KOPT-K1 (cell line): ENCODE measurements around the gene NDUFA13.

ENCODE experiments used
- H3K27ac ChIP-seq: fragments of 200-600 bp; sonication (generic); 2 replicates; pipeline ENCODE4 v1.5.1; 2016; ENCODE audit warnings: antibody characterized with exemption, mild to moderate bottlenecking, low read depth, low read length; ENCODE audit not compliant: poor library complexity, severe bottlenecking
- H3K36me3 ChIP-seq: fragments of 200-600 bp; sonication (generic); 2 replicates; pipeline ENCODE4 v1.5.1; 2017; ENCODE audit warnings: antibody characterized with exemption, mild to moderate bottlenecking, low read length, moderate library complexity; ENCODE audit not compliant: insufficient read depth
- H3K9me3 ChIP-seq: fragments of 200-600 bp; sonication (generic); 2 replicates; pipeline ENCODE4 v1.5.1; 2017; ENCODE audit warnings: antibody characterized with exemption, low read length, mild to moderate bottlenecking; ENCODE audit not compliant: insufficient read depth, poor library complexity, severe bottlenecking

Gene NDUFA13

GRCh38 chr19:19542507-19542906 is 26.5 kb downstream of the NDUFA13 start:
- Histone ChIP-seq H3K27ac (no peak overlapping the region), H3K36me3 (no peaks in the 10 kb centered on the region), H3K9me3 (no peaks in the 10 kb centered on the region)

- H3K36me3 ChIP-seq, result no peaks in the 10 kb centered on the region
- no peaks in the 10 kb centered on the region for H3K9me3 ChIP-seq
- no peak overlapping the region for H3K27ac ChIP-seq
Measured at GRCh38 chr19:19543101-19543500, 27.1 kb downstream of the NDUFA13 start.

GRCh38 chr19:19543640-19544039 is 27.6 kb downstream of the NDUFA13 start:
- Histone ChIP-seq H3K9me3 (no peaks in the 10 kb centered on the region), H3K27ac (no peak overlapping the region), H3K36me3 (no peaks in the 10 kb centered on the region)

GRCh38 chr19:19544257-19544953 is 28.4 kb downstream of the NDUFA13 start:
- H3K36me3 ChIP-seq, result no peaks in the 10 kb centered on the region
- no peaks in the 10 kb centered on the region for H3K9me3 ChIP-seq
- H3K27ac ChIP-seq, result no peak overlapping the region

- H3K9me3 ChIP-seq, result no peaks in the 10 kb centered on the region
- no peak overlapping the region for H3K27ac ChIP-seq
- no peaks in the 10 kb centered on the region for H3K36me3 ChIP-seq
Measured at GRCh38 chr19:19544954-19545591, 29.0 kb downstream of the NDUFA13 start.

- Histone ChIP-seq H3K36me3 (no peaks in the 10 kb centered on the region), H3K9me3 (no peaks in the 10 kb centered on the region), H3K27ac (no peak overlapping the region)
Measured at GRCh38 chr19:19545707-19546106, 29.7 kb downstream of the NDUFA13 start.

GRCh38 chr19:19546751-19547162 is 30.7 kb downstream of the NDUFA13 start:
- Histone ChIP-seq H3K36me3 (no peaks in the 10 kb centered on the region), H3K27ac (no peak overlapping the region), H3K9me3 (no peaks in the 10 kb centered on the region)

- no peaks in the 10 kb centered on the region for H3K36me3 ChIP-seq
- H3K27ac ChIP-seq, result no peak overlapping the region
- H3K9me3 ChIP-seq, result no peaks in the 10 kb centered on the region
Measured at GRCh38 chr19:19547674-19548336, 31.8 kb downstream of the NDUFA13 start.

GRCh38 chr19:19548915-19549759 is 33.1 kb downstream of the NDUFA13 start:
- Histone ChIP-seq H3K36me3 (no peaks in the 10 kb centered on the region), H3K9me3 (no peaks in the 10 kb centered on the region), H3K27ac (no peak overlapping the region)

- Histone ChIP-seq H3K27ac (no peak overlapping the region), H3K36me3 (no peaks in the 10 kb centered on the region), H3K9me3 (no peaks in the 10 kb centered on the region)
Measured at GRCh38 chr19:19549804-19550464, 33.9 kb downstream of the NDUFA13 start.

GRCh38 chr19:19550485-19550929 is 34.5 kb downstream of the NDUFA13 start:
- Histone ChIP-seq H3K27ac (no peak overlapping the region), H3K36me3 (no peaks in the 10 kb centered on the region), H3K9me3 (no peaks in the 10 kb centered on the region)

GRCh38 chr19:19550972-19551852 is 35.2 kb downstream of the NDUFA13 start:
- Histone ChIP-seq H3K9me3 (no peaks in the 10 kb centered on the region), H3K27ac (no peak overlapping the region), H3K36me3 (no peaks in the 10 kb centered on the region)

GRCh38 chr19:19551853-19552192 is 35.8 kb downstream of the NDUFA13 start:
- Histone ChIP-seq H3K36me3 (no peaks in the 10 kb centered on the region), H3K27ac (no peak overlapping the region), H3K9me3 (no peaks in the 10 kb centered on the region)

GRCh38 chr19:19552798-19553197 is 36.8 kb downstream of the NDUFA13 start:
- no peak overlapping the region for H3K27ac ChIP-seq
- no peaks in the 10 kb centered on the region for H3K9me3 ChIP-seq
- no peaks in the 10 kb centered on the region for H3K36me3 ChIP-seq
